Mesothelial cell of epicardium (in vitro differentiated cells): ENCODE results near the gene ARHGEF17. TPM values are rescaled to one million over a fixed set of nuclear protein-coding genes. Genes with fewer than 3 reads are reported as not detected.

Experiments
- DNase-seq, 2 experiments: peaks; one replicate each; pipeline ENCODE4 v3.0.0; 2021; ENCODE audit warnings: low spot score in 2 of 2; ENCODE audit not compliant: unreplicated experiment in 2 of 2
- H3K27ac Mint-ChIP-seq: 2 replicates; pipeline ENCODE4 v1.8.0; 2021; ENCODE audit warnings: mixed read lengths
- H3K27me3 Mint-ChIP-seq: 2 replicates; pipeline ENCODE4 v1.8.0; 2021; ENCODE audit warnings: low read depth, mixed read lengths
- H3K36me3 Mint-ChIP-seq: 2 replicates; pipeline ENCODE4 v1.8.0; 2021; ENCODE audit warnings: mixed read lengths
- H3K4me1 Mint-ChIP-seq: 2 replicates; pipeline ENCODE4 v1.8.0; 2021; ENCODE audit warnings: mixed read lengths
- H3K4me3 Mint-ChIP-seq: 2 replicates; pipeline ENCODE4 v1.8.0; 2021; ENCODE audit warnings: mild to moderate bottlenecking, moderate library complexity, mixed read lengths
- H3K9me3 Mint-ChIP-seq: 2 replicates; pipeline ENCODE4 v1.8.0; 2021; ENCODE audit warnings: mixed read lengths
- total RNA-seq: library from RNA; stranded (reverse); gene quantifications from 3 replicates; pipeline ENCODE4 v1.2.1, GENCODE V29; 2021
- TF ChIP-seq, protein P1 (sequence below): fragments of 200-600 bp; sonication (generic); IDR thresholded peaks from one replicate; pipeline ENCODE4 v1.5.0; 2021; ENCODE audit warnings: antibody characterized with exemption; ENCODE audit not compliant: unreplicated experiment

ARHGEF17 gene
- total RNA-seq, 1 donor from 2014 or later: 150 TPM

GRCh38 chr11:73390601-73391565 lies 82.8 kb downstream of the ARHGEF17 start:
- Mint-ChIP-seq H3K4me3 (no peak overlapping the region), H3K9me3 (no peaks in the 10 kb centered on the region), H3K27me3 (no peaks in the 10 kb centered on the region), H3K4me1 (peaks cover 23% of the 10 kb centered on the region), H3K27ac (no peak overlapping the region), H3K36me3 (no peaks in the 10 kb centered on the region)
- TF ChIP-seq, protein P1, sequence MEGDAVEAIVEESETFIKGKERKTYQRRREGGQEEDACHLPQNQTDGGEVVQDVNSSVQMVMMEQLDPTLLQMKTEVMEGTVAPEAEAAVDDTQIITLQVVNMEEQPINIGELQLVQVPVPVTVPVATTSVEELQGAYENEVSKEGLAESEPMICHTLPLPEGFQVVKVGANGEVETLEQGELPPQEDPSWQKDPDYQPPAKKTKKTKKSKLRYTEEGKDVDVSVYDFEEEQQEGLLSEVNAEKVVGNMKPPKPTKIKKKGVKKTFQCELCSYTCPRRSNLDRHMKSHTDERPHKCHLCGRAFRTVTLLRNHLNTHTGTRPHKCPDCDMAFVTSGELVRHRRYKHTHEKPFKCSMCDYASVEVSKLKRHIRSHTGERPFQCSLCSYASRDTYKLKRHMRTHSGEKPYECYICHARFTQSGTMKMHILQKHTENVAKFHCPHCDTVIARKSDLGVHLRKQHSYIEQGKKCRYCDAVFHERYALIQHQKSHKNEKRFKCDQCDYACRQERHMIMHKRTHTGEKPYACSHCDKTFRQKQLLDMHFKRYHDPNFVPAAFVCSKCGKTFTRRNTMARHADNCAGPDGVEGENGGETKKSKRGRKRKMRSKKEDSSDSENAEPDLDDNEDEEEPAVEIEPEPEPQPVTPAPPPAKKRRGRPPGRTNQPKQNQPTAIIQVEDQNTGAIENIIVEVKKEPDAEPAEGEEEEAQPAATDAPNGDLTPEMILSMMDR: no peak
- DNase-seq: no peak

- Mint-ChIP-seq H3K27ac (no peak overlapping the region), H3K36me3 (no peaks in the 10 kb centered on the region), H3K4me1 (peaks cover 16% of the 10 kb centered on the region), H3K27me3 (no peaks in the 10 kb centered on the region), H3K4me3 (no peak overlapping the region), H3K9me3 (no peaks in the 10 kb centered on the region)
- no peak for DNase-seq
- TF ChIP-seq, protein P1: no peak
Observed at GRCh38 chr11:73391665-73392064, 83.6 kb downstream of the ARHGEF17 start.

DNA sequence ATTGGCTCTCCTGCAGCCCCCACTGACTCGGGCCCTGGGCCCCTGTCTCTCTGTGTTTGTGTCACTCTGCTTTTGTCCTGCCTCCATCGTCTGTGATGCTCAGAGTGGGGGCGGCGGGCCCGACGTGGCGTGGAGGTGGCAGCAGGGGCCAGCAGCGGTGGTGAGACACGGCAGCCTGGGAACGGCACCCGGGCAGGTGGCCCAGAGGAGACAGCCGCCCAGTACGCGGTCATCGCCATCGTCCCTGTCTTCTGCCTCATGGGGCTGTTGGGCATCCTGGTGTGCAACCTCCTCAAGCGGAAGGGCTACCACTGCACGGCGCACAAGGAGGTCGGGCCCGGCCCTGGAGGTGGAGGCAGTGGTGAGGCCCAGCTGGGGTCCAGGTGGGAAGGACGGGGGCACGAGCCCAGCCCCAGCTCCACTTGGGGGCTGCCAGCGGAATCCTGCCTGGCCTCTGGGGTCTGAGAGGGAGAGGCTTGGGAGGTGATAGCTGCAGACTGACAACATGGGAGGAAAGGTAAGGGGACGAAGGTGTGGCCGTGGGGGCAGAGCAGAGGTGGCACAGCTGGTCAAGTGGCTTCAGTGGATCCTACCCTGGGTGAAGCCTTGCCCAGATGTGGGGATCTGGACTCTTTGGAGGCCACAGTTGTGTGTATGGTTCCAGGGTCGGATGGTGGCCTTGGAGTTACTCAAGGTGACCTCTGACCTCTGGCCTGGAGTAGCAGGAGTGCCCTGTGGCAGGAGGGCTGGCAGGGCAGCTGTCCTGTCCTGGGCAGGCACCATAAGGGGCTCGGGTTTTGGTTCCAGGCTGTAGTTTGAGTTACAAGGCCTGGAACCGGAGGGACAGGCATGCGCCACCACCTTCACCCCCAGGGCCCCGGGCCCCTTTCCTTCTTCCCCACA lies 84.3 kb downstream of the ARHGEF17 start:
- DNase-seq: no peak
- no peak overlapping the region for H3K27ac Mint-ChIP-seq
- H3K27me3 Mint-ChIP-seq: no peaks in the 10 kb centered on the region
- TF ChIP-seq, protein P1: no peak
- H3K4me1 Mint-ChIP-seq: peaks cover 13% of the 10 kb centered on the region
- no peaks in the 10 kb centered on the region for H3K9me3 Mint-ChIP-seq
- no peaks in the 10 kb centered on the region for H3K36me3 Mint-ChIP-seq
- no peak overlapping the region for H3K4me3 Mint-ChIP-seq

GRCh38 chr11:73393011-73393380 lies 84.9 kb downstream of the ARHGEF17 start:
- TF ChIP-seq, protein P1: no peak
- H3K27me3 Mint-ChIP-seq: no peaks in the 10 kb centered on the region
- peaks cover 7% of the 10 kb centered on the region for H3K4me1 Mint-ChIP-seq
- no peaks in the 10 kb centered on the region for H3K36me3 Mint-ChIP-seq
- H3K9me3 Mint-ChIP-seq: no peaks in the 10 kb centered on the region
- no peak for DNase-seq
- H3K27ac Mint-ChIP-seq: no peak overlapping the region
- H3K4me3 Mint-ChIP-seq: no peak overlapping the region

DNA sequence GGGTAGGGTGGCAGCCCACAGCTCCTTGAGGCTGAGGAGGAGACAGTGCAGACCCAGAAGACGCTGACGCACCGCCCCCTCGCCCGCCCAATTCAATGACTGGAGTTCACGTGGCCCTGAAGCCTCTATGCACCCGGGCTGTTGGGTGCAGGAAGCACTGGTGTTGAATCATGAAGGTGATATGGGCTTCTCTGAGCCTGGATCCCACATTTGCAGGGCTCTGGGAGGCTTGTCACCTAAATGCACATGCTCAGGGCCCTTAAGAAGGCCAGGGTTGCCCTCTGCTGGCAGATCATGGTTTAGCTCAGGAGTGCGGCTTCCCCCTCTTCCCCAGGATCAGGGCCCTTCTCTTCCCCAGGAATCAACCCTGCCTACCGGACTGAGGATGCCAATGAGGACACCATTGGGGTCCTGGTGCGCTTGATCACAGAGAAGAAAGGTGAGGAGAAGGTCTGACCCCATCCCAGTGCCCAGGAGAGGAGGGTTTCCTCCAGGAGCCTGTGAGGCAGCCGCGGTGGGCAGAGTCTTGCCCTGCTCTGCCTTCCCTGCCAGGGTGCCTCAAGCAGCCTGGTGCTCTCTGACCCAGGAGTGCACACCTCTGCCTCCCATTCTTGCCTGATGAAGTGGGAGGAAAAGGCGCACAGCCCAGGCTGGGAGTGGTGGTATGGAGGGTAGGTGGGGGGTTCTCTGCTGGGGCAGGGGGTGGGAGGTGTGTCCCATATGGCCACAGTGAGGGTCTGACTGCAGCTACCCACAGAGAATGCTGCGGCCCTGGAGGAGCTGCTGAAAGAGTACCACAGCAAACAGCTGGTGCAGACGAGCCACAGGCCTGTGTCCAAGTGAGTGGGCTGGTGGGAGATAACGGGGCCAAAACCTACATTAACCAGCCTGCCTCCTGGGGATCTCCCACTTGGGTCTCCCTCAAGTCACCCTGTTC lies 85.7 kb downstream of the ARHGEF17 start:
- Mint-ChIP-seq H3K36me3 (no peaks in the 10 kb centered on the region), H3K4me3 (no peak overlapping the region), H3K9me3 (no peaks in the 10 kb centered on the region), H3K27ac (no peak overlapping the region), H3K4me1 (peaks cover 3% of the 10 kb centered on the region), H3K27me3 (no peaks in the 10 kb centered on the region)
- DNase-seq: peak in 1 of 2 experiments; percentile 76
- TF ChIP-seq, protein P1: peak; percentile 57
